GM19043 (cell line): Measurements from ENCODE around the gene KRTAP10-8.
"Not testable (repeated sequence)": the region's sequence is repeated elsewhere in the genome, so short reads cannot be mapped to it uniquely, and the experiment has no call there.

ENCODE experiments used
- ATAC-seq: cut with Tn5 transposase; IDR thresholded peaks from one replicate; pipeline ENCODE4 v1.9.1; 2021; ENCODE audit warnings: low read depth; ENCODE audit not compliant: unreplicated experiment

The KRTAP10-8 gene

DNA sequence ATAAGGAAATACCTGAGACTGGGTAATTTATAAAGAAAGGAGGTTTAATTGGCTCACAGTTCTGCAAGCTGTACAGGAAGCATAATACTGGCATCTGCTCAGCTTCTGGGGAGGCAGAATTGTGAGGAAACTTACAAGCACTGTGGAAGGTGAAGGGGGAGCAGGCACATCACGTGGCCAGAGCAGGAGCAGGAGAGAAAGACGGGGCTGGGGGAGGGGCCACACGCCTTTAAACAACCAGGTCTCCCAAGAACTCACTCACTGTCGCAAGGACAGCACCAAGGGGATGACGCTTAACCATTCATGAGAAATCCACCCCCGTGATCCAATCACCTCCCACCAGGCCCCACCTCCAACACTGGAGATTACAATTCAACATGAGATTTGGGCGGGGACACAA lies 49.7 kb downstream of the KRTAP10-8 start:
- not testable (repeated sequence) for ATAC-seq
